Raji (cell line): Measurements from ENCODE around the gene HRH2.

Experiments
- POLR2A ChIP-seq: IDR thresholded peaks from 2 replicates; pipeline ENCODE4 v1.6.1; 2011; ENCODE audit warnings: low read depth, low read length, control low read depth; ENCODE audit not compliant: insufficient read depth

Gene HRH2

GRCh38 chr5:175735701-175736100 lies 77.8 kb downstream of the HRH2 start:
- no peak for TF ChIP-seq POLR2A

GRCh38 chr5:175736652-175737051 lies 78.8 kb downstream of the HRH2 start:
- no peak for TF ChIP-seq POLR2A

- TF ChIP-seq POLR2A, result no peak
Measured at GRCh38 chr5:175737481-175737880, 79.6 kb downstream of the HRH2 start.

GRCh38 chr5:175738126-175738525 lies 80.3 kb downstream of the HRH2 start:
- TF ChIP-seq POLR2A, result no peak

GRCh38 chr5:175738602-175739133 lies 80.8 kb downstream of the HRH2 start:
- TF ChIP-seq POLR2A, result no peak

- no peak for TF ChIP-seq POLR2A
Measured at GRCh38 chr5:175740014-175740413, 82.1 kb downstream of the HRH2 start.

GRCh38 chr5:175741556-175741955 lies 83.7 kb downstream of the HRH2 start:
- TF ChIP-seq POLR2A, result no peak

GRCh38 chr5:175742290-175742994 lies 84.6 kb downstream of the HRH2 start:
- no peak for TF ChIP-seq POLR2A

- TF ChIP-seq POLR2A, result no peak
Measured at GRCh38 chr5:175743676-175744210, 85.9 kb downstream of the HRH2 start.

- TF ChIP-seq POLR2A, result no peak
Measured at GRCh38 chr5:175745210-175745609, 87.3 kb downstream of the HRH2 start.

GRCh38 chr5:175746851-175747250 lies 89.0 kb downstream of the HRH2 start:
- no peak for TF ChIP-seq POLR2A

- no peak for TF ChIP-seq POLR2A
Measured at GRCh38 chr5:175747539-175748060, 89.7 kb downstream of the HRH2 start.

GRCh38 chr5:175748650-175749049 lies 90.8 kb downstream of the HRH2 start:
- TF ChIP-seq POLR2A, result no peak

- TF ChIP-seq POLR2A, result no peak
Measured at GRCh38 chr5:175749591-175749990, 91.7 kb downstream of the HRH2 start.

GRCh38 chr5:175750511-175750931 lies 92.7 kb downstream of the HRH2 start:
- TF ChIP-seq POLR2A, result no peak

- no peak for TF ChIP-seq POLR2A
Measured at GRCh38 chr5:175751369-175751768, 93.5 kb downstream of the HRH2 start.

- TF ChIP-seq POLR2A, result no peak
Measured at GRCh38 chr5:175752826-175753535, 95.1 kb downstream of the HRH2 start.
